DOHH2 (cell line): ENCODE data around the gene MCF2L.

ENCODE experiments used
- EZH2phosphoT487 ChIP-seq: fragments of 200-600 bp; sonication (generic); IDR thresholded peaks from 2 replicates; pipeline ENCODE4 v1.6.1; 2017; ENCODE audit warnings: borderline replicate concordance, mild to moderate bottlenecking, antibody characterized with exemption, low read length, moderate library complexity, mixed read lengths
- TF ChIP-seq, protein P1 (sequence below): fragments of 200-600 bp; sonication (generic); IDR thresholded peaks from one replicate; pipeline ENCODE4 v1.5.1; 2014; ENCODE audit warnings: antibody characterized with exemption, mild to moderate bottlenecking, low read depth, low read length; ENCODE audit not compliant: poor library complexity, severe bottlenecking

DNA sequence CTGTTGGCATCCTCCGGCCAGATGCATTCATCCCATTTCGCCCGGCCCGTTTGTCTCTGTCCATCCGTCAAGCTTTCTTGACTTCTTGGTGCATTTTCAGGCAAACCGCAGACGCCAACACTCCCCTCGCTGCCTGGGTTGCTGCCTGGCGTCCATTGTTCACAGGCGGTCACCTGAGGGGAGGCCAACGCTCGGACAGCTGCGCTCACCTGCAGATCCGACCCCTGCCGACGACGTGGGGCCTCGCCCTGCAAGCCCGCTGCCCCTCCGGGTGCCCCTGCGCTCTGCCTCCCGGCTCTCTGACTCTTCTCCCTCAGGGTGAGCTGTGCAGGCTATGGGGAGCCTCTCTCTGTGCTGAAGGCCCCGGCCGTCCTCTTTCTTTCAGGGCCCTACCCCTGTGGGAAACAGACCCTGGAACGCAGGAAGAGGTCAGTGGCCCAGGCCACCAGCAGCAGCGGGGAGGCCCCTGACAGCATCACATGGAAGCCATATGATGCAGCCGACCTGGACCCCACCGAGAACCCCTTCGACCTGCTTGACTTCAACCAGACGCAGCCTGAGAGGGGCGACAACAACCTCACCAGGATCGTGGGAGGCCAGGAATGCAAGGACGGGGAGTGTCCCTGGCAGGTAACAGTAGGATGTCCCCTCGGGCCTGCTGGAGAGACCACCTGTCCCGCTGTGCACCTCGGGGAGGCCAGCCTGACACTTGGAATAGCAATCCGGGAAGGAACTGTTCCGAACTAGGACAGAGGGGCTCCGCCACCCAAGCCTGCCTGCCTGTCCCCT, 174.6 kb downstream of the MCF2L start:
- TF ChIP-seq, protein P1, sequence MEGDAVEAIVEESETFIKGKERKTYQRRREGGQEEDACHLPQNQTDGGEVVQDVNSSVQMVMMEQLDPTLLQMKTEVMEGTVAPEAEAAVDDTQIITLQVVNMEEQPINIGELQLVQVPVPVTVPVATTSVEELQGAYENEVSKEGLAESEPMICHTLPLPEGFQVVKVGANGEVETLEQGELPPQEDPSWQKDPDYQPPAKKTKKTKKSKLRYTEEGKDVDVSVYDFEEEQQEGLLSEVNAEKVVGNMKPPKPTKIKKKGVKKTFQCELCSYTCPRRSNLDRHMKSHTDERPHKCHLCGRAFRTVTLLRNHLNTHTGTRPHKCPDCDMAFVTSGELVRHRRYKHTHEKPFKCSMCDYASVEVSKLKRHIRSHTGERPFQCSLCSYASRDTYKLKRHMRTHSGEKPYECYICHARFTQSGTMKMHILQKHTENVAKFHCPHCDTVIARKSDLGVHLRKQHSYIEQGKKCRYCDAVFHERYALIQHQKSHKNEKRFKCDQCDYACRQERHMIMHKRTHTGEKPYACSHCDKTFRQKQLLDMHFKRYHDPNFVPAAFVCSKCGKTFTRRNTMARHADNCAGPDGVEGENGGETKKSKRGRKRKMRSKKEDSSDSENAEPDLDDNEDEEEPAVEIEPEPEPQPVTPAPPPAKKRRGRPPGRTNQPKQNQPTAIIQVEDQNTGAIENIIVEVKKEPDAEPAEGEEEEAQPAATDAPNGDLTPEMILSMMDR: no peak
- TF ChIP-seq EZH2phosphoT487: no peak
